ENCODE data around the gene STARD3. TPM values are rescaled to one million over a fixed set of nuclear protein-coding genes. Genes with fewer than 3 reads are reported as not detected.

Gene STARD3
- total and polyA plus RNA-seq, 9 of the 15 experiments (the other 6 are each of a cell fraction or from before 2014, with no cell fraction given): 0.63 to 87.0 (median 46.0) TPM

- peak; percentile 23; the same call in 1 of the 2 replicates for TF ChIP-seq L3MBTL2 (IDR thresholded peaks at IDR 0.05)
- no peak for TF ChIP-seq ZNF785 (CRISPR knock-in tag; IDR thresholded peaks at IDR 0.05)
- no peak for TF ChIP-seq CHD7 (IDR thresholded peaks at IDR 0.05; ENCODE audit: low read depth, low read length)
- no peak for TF ChIP-seq ZNF274 (IDR thresholded peaks at IDR 0.05; ENCODE audit: borderline replicate concordance, low read depth, low read length)
- no peak for TF ChIP-seq FOXK1 (CRISPR knock-in tag; IDR thresholded peaks at IDR 0.05; ENCODE audit: borderline replicate concordance)
- TF ChIP-seq NBN (IDR thresholded peaks at IDR 0.05; ENCODE audit: low read depth): no peak
- TF ChIP-seq TCF15 (CRISPR knock-in tag; IDR thresholded peaks at IDR 0.05): no peak
- TF ChIP-seq PBX2 (CRISPR knock-in tag; IDR thresholded peaks at IDR 0.05; ENCODE audit: low read depth): no peak
- TF ChIP-seq PBX2 (tag; conservative IDR thresholded peaks at IDR 0.05; ENCODE audit: low read depth): no peak
- no peak for TF ChIP-seq BRD9 (IDR thresholded peaks at IDR 0.05; ENCODE audit: low read depth, partially characterized antibody)
- TF ChIP-seq ZBTB7A (IDR thresholded peaks at IDR 0.05; ENCODE audit: borderline replicate concordance, control insufficient read depth, low read depth, low read length): peak; percentile 60; the same call in 1 of the 2 replicates
- no peak for TF ChIP-seq NR2C1 (IDR thresholded peaks at IDR 0.05)
- no peak for TF ChIP-seq NR2C1 (tag; IDR thresholded peaks at IDR 0.05)
These were observed 15.2 kb upstream of the STARD3 start (continued) for GRCh38 chr17:39621523-39622379.
